Stimulated activated naive CD8-positive, alpha-beta T cell treated with anti-CD3 and anti-CD28 coated beads, Interleukin-15, Interleukin-2, amounts not matched to agents 100 U/mL and 50 U/mL, for 24 hours (primary cell): ENCODE results near the gene SNAP47.

Experiments used
- ATAC-seq: fragments of 150-1000 bp; cut with Tn5 transposase; one replicate; pipeline ENCODE4 v1.10.0; 2021
- DNase-seq: peaks from one replicate; pipeline ENCODE4 v3.0.0; 2021

SNAP47 gene

GRCh38 chr1:227797625-227798024, 62.4 kb downstream of the SNAP47 start:
- no peak for ATAC-seq
- no peak for DNase-seq

DNA sequence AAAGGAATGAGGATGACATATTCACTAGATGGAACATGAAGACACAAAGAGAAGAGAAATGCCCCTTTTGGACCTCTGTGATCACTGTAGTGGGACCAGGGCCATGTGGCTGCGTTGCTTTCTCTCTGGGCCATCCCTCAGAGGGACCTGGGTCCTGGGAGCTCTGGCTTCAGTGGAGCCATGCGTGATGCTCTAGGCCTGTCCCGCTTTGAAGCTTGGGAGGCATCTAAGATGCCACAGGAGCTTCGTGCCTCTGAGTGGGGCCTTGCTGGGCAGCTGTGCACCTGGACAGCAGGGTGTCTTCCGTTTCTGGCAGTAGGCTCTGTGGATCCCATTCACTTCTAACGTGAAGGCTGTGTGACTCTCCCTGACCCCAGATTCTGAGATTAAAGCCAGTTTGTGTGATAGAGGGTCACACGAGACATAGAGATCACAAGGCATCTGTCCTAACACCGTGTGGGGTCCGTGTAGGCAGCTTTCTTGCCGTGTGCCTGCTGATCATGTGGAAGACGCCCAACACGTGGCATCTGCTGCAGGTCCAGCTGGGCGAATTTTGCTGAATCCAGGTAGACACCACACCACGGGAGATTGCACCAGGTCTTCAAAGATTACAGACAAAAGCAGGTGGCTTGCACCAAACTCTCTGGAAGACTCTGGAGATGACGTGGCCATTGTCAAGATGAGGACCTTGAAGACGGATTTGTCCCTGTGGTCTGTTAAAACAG, 63.0 kb downstream of the SNAP47 start:
- no peak for ATAC-seq
- no peak for DNase-seq

GRCh38 chr1:227799756-227800155, 64.5 kb downstream of the SNAP47 start:
- ATAC-seq = no peak
- no peak for DNase-seq

GRCh38 chr1:227803933-227804332, 68.7 kb downstream of the SNAP47 start:
- DNase-seq = no peak

DNA sequence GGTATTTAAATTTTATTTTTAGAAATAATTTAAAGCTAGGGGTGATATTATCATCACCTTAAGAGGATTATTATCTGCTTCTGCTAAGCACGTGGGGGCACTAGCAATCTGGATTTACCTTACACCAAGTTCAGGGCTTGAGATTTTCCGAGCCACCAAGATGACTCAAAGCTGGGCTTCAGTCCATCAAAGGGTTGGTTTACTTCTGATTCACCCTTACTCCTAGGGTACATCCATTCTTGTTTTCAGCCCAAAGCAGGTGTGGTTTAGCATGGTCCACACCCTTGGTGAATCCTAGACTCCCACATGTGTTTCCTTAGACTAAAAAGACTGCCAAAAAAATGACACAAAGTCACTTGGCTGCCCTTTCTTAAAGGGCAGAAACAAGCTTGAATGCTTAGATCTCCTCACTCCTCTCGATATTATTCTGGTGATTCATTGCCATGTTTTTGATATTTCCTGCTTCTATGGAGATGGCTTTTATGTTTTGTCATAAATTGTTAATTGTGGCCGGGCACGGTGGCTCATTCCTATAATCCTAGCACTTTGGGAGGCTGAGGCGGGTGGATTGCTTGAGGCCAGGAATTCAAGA, 70.5 kb downstream of the SNAP47 start:
- no peak for DNase-seq
- peak; percentile 63 for ATAC-seq

More at GRCh38 chr1:227803933-227804332, 68.7 kb downstream of the SNAP47 start:
- ATAC-seq = no peak

DNA sequence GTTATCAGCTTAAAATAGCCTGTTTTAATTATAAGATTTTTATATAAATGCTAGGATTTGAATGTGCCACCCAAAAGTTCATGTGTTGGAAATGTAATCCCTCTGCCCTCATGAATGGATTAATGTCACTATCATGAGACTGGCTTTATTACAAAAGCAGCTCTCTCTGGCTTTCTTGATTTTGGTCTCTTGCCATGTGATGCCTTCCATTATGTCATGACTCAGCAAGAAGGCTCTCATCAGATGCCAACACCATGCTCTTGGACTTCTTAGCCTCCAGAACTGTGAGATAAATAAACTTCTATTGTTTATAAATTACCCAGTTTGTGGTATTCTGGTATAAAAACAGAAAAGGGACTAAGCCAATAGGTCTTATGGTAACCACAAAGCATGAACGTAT, 73.3 kb downstream of the SNAP47 start:
- DNase-seq = no peak
- ATAC-seq = no peak

DNA sequence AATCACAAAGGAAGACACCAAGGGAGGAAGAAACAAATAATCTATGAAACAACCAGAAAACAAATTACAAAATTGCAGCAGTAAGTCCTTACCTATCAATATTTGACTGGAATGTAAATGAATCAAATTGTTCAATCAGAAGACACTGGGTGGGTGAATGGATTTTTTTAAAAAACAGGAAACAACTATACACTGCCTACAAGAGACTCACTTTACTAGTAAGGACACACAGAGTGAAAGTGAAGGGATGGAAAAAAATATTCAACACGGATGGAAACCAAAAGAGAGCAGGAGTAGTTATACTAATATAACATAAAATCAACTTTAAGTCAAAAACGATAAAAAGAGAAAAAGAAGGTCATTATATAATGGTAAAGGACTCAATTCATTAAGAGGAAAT, 73.8 kb downstream of the SNAP47 start:
- no peak for DNase-seq
- ATAC-seq = no peak

DNA sequence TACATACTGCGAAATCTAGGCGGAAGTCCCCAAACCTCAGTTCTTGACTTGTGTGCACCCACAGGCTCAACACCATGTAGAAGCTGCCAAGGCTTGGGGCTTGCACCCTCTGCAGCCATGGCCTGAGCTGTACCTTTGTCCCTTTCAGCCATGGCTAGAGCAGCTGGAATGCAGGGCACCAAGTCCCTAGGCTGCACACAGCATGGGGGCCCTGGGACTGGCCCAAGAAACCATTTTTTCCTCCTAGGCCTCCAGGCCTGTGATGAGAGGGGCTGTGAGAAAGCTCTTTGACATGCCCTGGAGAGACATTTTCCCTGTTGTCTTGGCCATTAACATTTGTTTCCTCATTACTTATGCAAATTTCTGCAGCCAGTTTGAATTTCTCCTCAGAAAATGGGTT, 78.7 kb downstream of the SNAP47 start:
- ATAC-seq = no peak
- DNase-seq = no peak

- ATAC-seq = no peak
- no peak for DNase-seq
These were observed 80.5 kb downstream of the SNAP47 start, which contains the start of gene PRSS38 for GRCh38 chr1:227815468-227816409. TSS of gene PRSS38 (plus strand) at chr1:227815675. CDS start at chr1:227815717, 42 bp downstream.

DNA sequence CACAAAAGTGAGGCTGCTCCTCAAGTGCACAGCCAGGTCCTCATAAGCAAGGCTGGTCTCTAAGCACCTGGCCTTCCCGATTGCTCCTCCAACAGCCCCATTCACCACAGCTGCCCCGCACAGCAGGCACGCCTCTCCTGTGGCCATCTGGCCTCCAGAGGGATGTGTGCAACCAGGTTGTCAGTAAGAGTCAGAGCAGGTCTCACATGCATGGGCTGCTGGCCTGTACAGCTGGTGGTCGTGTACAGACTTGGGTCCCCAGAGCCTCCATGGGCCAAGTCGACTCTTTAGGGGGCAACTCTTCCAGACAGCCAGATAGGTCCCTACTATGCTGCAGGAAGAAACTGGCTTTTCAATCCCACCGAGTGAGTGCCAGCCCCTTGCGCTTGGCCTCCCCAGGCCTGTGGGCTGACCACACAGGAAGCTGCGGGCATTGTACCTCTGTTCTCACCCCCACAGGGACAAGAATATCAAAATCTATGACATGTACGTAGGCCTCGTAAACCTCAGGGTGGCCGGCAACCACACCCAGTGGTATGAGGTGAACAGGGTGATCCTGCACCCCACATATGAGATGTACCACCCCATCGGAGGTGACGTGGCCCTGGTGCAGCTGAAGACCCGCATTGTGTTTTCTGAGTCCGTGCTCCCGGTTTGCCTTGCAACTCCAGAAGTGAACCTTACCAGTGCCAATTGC, 81.7 kb downstream of the SNAP47 start:
- ATAC-seq (no peak), DNase-seq (no peak)

- DNase-seq (no peak), ATAC-seq (no peak)
These were observed 88.3 kb downstream of the SNAP47 start for GRCh38 chr1:227823537-227823936.

GRCh38 chr1:227824204-227824603, 89.0 kb downstream of the SNAP47 start:
- DNase-seq (no peak), ATAC-seq (no peak)

DNA sequence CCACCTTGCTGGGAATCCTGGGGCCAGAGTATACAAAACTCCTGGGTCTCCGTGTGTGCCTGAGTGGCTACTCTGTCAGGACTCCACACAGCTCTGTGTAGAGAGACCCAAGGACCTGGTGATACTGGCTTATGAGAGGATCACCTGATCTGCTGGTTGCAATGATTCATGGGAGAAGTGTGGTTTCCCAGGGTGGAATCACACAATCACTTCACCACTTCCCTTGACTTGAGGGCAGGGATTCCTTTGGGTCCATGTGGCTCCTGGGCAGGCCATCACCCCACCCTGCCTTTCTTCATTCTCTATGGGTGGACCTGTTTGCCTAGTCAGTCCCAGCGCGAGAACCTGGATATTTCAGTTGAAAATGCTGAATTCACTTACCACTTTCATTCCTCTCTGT, 93.6 kb downstream of the SNAP47 start:
- no peak for ATAC-seq
- DNase-seq = no peak
